Osteoblast (primary cell): ENCODE results near the gene TMEM43. TPM values are rescaled to one million over a fixed set of nuclear protein-coding genes. Genes with fewer than 3 reads are reported as not detected.

Source experiments
- DNase-seq: peaks from one replicate; pipeline ENCODE4 v3.0.0; 2011; ENCODE audit warnings: low spot score, mixed read lengths; ENCODE audit not compliant: insufficient read length; ENCODE audit errors: missing footprints
- H2AFZ ChIP-seq: 2 replicates; pipeline ENCODE4 v1.6.0; 2011; ENCODE audit warnings: mild to moderate bottlenecking, low read length
- H3K27ac ChIP-seq: 2 replicates; pipeline ENCODE4 v1.5.1; 2011; ENCODE audit warnings: mild to moderate bottlenecking, low read depth, low read length, moderate library complexity
- H3K27me3 ChIP-seq: 2 replicates; pipeline ENCODE4 v1.6.0; 2012; ENCODE audit warnings: mild to moderate bottlenecking, control low read depth, inconsistent platforms, low read length, moderate library complexity; ENCODE audit not compliant: insufficient read depth
- H3K36me3 ChIP-seq: 2 replicates; pipeline ENCODE4 v1.5.1; 2011; ENCODE audit warnings: mild to moderate bottlenecking, low read length, control low read depth, moderate library complexity; ENCODE audit not compliant: insufficient read depth
- H3K4me1 ChIP-seq: 2 replicates; pipeline ENCODE4 v1.5.1; 2011; ENCODE audit warnings: mild to moderate bottlenecking, low read length, control low read depth, moderate library complexity; ENCODE audit not compliant: insufficient read depth
- H3K4me2 ChIP-seq: 2 replicates; pipeline ENCODE4 v1.6.0; 2011; ENCODE audit warnings: mild to moderate bottlenecking, low read length; ENCODE audit not compliant: insufficient read depth
- H3K4me3 ChIP-seq: fragments of 200-600 bp; sonication (generic); 3 replicates; pipeline ENCODE4 v1.5.1; 2012; ENCODE audit warnings: mild to moderate bottlenecking, low read length, inconsistent platforms; ENCODE audit not compliant: insufficient read depth
- H3K79me2 ChIP-seq: 2 replicates; pipeline ENCODE4 v1.6.0; 2012; ENCODE audit warnings: mild to moderate bottlenecking, low read length, control low read depth, inconsistent platforms; ENCODE audit not compliant: insufficient read depth
- H3K9me3 ChIP-seq: 2 replicates; pipeline ENCODE4 v1.5.1; 2011; ENCODE audit warnings: low read depth, low read length, control low read depth
- H4K20me1 ChIP-seq: 2 replicates; pipeline ENCODE4 v1.6.0; 2012; ENCODE audit warnings: mild to moderate bottlenecking, low read length, control low read depth; ENCODE audit not compliant: insufficient read depth
- total RNA-seq: library from RNA; depleted of rRNA; stranded (reverse); fragments of >200 nt; gene quantifications from 2 replicates; pipeline ENCODE4 v1.2.3, GENCODE V29; 2012
- TF ChIP-seq, protein P1 (sequence below): IDR thresholded peaks from 2 replicates; pipeline ENCODE4 v1.5.1; 2011; ENCODE audit warnings: mild to moderate bottlenecking, low read depth, low read length, moderate library complexity; ENCODE audit errors: extremely low read depth

Gene TMEM43
- total RNA-seq, 1 donor, result 138 TPM

DNA sequence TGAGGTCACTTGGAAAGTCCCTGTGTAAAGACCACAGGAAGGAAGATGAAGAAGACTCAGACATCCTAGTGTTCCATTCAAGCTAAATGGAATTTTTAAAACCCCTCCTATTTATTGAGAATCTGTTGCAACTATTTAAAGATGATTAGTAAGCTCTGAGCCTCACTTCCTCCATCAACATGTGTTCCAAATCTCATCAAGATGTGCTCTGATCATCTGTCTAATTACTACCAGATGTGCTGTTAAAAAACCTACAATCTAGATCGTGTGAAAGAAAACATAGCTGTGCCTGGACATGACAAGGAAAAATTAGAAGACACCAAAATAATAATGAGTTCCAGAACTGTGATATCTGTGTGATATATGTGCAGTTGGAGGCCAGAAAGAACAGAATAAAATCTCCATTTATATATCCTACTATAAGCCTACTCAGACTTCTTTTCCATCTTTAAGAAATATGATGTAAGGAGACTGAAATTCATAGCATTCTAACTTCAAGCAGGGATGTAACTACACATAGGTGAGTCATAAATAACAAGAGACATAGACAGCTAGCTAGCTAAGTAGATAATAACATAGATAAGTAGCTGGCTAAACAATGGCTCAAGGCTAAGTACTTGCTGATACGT, 45.8 kb downstream of the TMEM43 start:
- peaks cover 15% of the 10 kb centered on the region for H4K20me1 ChIP-seq
- H3K79me2 ChIP-seq, result peaks cover 25% of the 10 kb centered on the region
- H3K4me1 ChIP-seq, result peaks cover 30% of the 10 kb centered on the region
- DNase-seq, result no peak
- H3K36me3 ChIP-seq, result peaks cover 67% of the 10 kb centered on the region
- no peaks in the 10 kb centered on the region for H3K9me3 ChIP-seq
- no peaks in the 10 kb centered on the region for H3K27me3 ChIP-seq
- no peak overlapping the region for H3K4me3 ChIP-seq
- TF ChIP-seq, protein P1, sequence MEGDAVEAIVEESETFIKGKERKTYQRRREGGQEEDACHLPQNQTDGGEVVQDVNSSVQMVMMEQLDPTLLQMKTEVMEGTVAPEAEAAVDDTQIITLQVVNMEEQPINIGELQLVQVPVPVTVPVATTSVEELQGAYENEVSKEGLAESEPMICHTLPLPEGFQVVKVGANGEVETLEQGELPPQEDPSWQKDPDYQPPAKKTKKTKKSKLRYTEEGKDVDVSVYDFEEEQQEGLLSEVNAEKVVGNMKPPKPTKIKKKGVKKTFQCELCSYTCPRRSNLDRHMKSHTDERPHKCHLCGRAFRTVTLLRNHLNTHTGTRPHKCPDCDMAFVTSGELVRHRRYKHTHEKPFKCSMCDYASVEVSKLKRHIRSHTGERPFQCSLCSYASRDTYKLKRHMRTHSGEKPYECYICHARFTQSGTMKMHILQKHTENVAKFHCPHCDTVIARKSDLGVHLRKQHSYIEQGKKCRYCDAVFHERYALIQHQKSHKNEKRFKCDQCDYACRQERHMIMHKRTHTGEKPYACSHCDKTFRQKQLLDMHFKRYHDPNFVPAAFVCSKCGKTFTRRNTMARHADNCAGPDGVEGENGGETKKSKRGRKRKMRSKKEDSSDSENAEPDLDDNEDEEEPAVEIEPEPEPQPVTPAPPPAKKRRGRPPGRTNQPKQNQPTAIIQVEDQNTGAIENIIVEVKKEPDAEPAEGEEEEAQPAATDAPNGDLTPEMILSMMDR, result no peak
- H3K4me2 ChIP-seq, result no peak overlapping the region
- H3K27ac ChIP-seq, result peak overlapping the region; percentile 61
- no peak overlapping the region for H2AFZ ChIP-seq

DNA sequence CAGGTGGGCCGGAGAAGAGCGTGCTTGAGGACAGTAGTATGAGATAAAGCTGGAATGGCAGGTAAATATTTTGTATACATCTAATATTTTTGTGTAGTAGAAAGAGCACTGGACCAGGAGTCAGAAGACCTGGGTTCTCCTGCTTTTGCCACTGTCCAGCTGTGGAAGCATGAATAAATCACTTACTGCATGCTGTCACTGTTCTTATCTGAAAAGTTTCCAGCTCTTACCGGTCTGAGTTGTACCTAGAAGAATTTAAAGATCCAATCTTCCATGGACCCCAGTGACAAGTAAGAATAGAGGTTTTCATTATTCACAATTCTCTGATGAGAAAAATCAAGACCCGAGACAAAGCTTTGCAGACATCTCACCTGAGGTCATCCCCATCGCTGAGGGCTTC, 47.6 kb downstream of the TMEM43 start:
- Histone ChIP-seq H3K9me3 (no peaks in the 10 kb centered on the region), H3K4me2 (no peak overlapping the region), H4K20me1 (peaks cover 20% of the 10 kb centered on the region), H3K36me3 (peaks cover 53% of the 10 kb centered on the region), H3K4me3 (no peak overlapping the region), H3K4me1 (peaks cover 41% of the 10 kb centered on the region), H3K27ac (no peak overlapping the region), H2AFZ (no peak overlapping the region), H3K27me3 (no peaks in the 10 kb centered on the region), H3K79me2 (peaks cover 44% of the 10 kb centered on the region)
- DNase-seq, result no peak
- TF ChIP-seq, protein P1, result no peak

DNA sequence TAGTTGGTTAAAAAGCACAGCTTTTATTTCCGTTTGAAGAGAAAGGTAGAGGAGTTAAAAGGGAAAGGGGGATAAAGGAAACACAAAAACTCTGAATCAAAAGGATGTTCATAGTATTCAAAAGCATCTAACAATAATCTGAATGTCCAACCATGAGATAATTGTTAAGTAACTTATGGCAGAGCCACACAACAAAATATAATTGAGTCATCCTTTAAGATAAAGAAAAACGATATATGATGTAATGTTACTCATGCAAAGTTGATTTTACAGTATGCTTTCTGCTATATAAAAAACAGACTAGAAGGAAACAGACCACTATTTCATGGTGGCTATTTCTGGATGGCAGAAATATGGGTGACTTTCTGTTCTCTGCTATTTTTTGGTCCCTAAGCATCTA, 49.6 kb downstream of the TMEM43 start:
- Histone ChIP-seq H3K27ac (peak overlapping the region; percentile 50), H3K27me3 (no peaks in the 10 kb centered on the region)

DNA sequence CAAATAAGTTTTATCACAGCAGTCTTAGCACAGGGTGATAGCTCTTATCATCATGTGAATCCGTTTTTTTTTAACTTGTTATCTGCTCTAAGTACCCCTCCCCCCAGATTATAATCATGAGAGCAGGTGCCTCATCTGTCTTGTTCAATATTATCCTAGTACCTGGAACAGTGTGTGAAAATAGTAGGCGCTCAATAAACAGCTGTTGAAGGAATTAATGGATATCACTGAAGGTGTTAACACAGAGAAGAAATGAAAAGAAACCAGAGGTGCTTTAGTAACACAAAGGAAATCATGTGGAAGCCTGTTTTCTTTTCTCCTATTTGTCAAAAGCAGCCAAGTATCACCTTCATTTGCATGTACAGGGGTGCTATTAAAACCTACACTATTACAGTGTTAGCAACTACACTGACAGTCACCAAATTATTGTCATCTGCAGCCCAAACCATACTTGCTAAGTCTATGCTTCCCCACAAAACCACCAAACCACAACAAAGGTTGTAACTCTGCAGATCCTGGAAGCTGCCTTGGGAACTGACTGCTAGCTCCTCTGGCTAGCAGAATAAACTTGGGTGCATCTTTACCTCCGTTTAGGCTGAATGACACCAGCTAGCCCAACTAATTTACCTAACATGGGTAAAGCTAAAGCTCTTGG, 50.7 kb downstream of the TMEM43 start:
- Histone ChIP-seq H4K20me1 (peaks cover 17% of the 10 kb centered on the region), H3K27ac (peak overlapping the region; percentile 3), H3K4me3 (no peak overlapping the region), H2AFZ (no peak overlapping the region), H3K9me3 (no peaks in the 10 kb centered on the region), H3K36me3 (peaks cover 23% of the 10 kb centered on the region), H3K79me2 (peaks cover 66% of the 10 kb centered on the region), H3K4me2 (peak overlapping the region; percentile 10), H3K4me1 (peaks cover 47% of the 10 kb centered on the region), H3K27me3 (no peaks in the 10 kb centered on the region)
- no peak for DNase-seq
- TF ChIP-seq, protein P1, result no peak

More for the DNA sequence above, 49.6 kb downstream of the TMEM43 start:
- TF ChIP-seq, protein P1, result no peak
- H3K36me3 ChIP-seq, result peaks cover 33% of the 10 kb centered on the region
- H3K4me1 ChIP-seq, result peaks cover 50% of the 10 kb centered on the region
- H3K79me2 ChIP-seq, result peaks cover 59% of the 10 kb centered on the region
- H3K9me3 ChIP-seq, result no peaks in the 10 kb centered on the region
- DNase-seq, result no peak
- H2AFZ ChIP-seq, result no peak overlapping the region
- peak overlapping the region; percentile 7 for H3K4me2 ChIP-seq
- peaks cover 20% of the 10 kb centered on the region for H4K20me1 ChIP-seq
- H3K4me3 ChIP-seq, result no peak overlapping the region
